Stimulated activated naive CD4-positive, alpha-beta T cell treated with Interleukin-2 at 50 U/mL for 16 hours (primary cell): ENCODE results near the gene PARP12.
"Not testable (repeated sequence)": the region's sequence is repeated elsewhere in the genome, so short reads cannot be mapped to it uniquely, and the experiment has no call there.

Experiments used
- DNase-seq: peaks from one replicate; lab custom pipeline; 2025; lab: John Stamatoyannopoulos, UW

The PARP12 gene

GRCh38 chr7:140062528-140063299 is at the start of gene PARP12:
PARP12 (minus strand) TSS chr7:140062951; CDS start chr7:140062847, 104 bp downstream.
- peak; percentile 80 for DNase-seq

- DNase-seq = not testable (repeated sequence)
Observed at GRCh38 chr7:140108777-140109176, 46.0 kb upstream of the PARP12 start.

- DNase-seq = no peak
Observed at GRCh38 chr7:140096459-140096858, 33.7 kb upstream of the PARP12 start.

- no peak for DNase-seq
Observed at GRCh38 chr7:140093375-140093774, 30.6 kb upstream of the PARP12 start.

GRCh38 chr7:140085447-140085846 is 22.7 kb upstream of the PARP12 start:
- DNase-seq = no peak

- DNase-seq = peak; percentile 41
Observed at GRCh38 chr7:140084972-140085371, 22.2 kb upstream of the PARP12 start.

GRCh38 chr7:140084142-140084655 is 21.4 kb upstream of the PARP12 start:
- DNase-seq = no peak

- DNase-seq = no peak
Observed at GRCh38 chr7:140082770-140083169, 20.0 kb upstream of the PARP12 start.

- no peak for DNase-seq
Observed at GRCh38 chr7:140081774-140082425, 19.1 kb upstream of the PARP12 start.

- DNase-seq = no peak
Observed at GRCh38 chr7:140080919-140081318, 18.2 kb upstream of the PARP12 start.

GRCh38 chr7:140079121-140079536 is 16.4 kb upstream of the PARP12 start:
- no peak for DNase-seq

GRCh38 chr7:140078392-140078791 is 15.6 kb upstream of the PARP12 start:
- DNase-seq = no peak

- no peak for DNase-seq
Observed at GRCh38 chr7:140074780-140075179, 12.0 kb upstream of the PARP12 start.

- DNase-seq = no peak
Observed at GRCh38 chr7:140070546-140070945, 7.8 kb upstream of the PARP12 start.

- no peak for DNase-seq
Observed at GRCh38 chr7:140069298-140069949, 6.7 kb upstream of the PARP12 start.

- DNase-seq = no peak
Observed at GRCh38 chr7:140068033-140068432, 5.3 kb upstream of the PARP12 start.

GRCh38 chr7:140067052-140067451 is 4.3 kb upstream of the PARP12 start:
- no peak for DNase-seq

- peak; percentile 43 for DNase-seq
Observed at GRCh38 chr7:140062118-140062527, 628 bp downstream of the PARP12 start.

GRCh38 chr7:140061607-140061930 is 1.2 kb downstream of the PARP12 start:
- DNase-seq = no peak

GRCh38 chr7:140060788-140061606 is 1.8 kb downstream of the PARP12 start:
- no peak for DNase-seq

- DNase-seq = no peak
Observed at GRCh38 chr7:140060243-140060630, 2.5 kb downstream of the PARP12 start.
